ENCODE measurements around the gene SPOCK1.

The SPOCK1 gene

DNA sequence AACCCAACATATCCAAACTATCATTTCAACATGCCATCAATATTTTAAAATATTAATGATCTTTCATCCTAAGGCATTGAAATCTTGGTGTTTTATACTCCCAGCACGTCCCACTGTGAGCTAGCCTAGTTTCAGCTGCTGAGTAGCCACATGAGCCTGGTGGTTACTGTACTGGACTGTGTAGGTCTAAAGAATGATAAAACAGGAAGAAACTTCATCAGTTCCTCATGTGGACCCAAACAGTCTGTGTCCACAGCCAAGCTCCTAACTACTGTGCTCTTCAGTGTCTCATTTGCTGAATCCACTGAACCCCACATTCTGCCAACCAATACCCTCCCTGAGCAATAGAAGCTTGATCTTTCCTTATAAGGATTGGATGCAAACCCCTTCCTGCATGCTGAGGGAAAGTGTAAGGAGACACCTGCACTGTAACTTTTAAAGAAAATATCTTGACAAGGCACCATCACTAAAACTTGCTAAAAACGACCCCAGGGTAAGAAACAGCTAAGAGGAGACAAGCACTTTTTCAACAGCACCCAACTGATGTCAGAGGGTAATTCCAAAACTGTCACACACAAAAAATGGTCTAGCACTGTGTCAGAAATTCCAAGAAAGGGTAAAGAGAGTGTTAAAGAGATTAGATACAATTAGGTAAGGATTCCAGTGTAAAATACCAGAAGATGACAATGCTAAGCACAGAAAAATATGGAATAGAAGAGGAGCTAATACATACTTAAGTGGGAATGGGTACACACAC is 126.9 kb downstream of the SPOCK1 start:
- no peak overlapping the region for H3K9ac ChIP-seq (ENCODE audit: low read length)
- H3K27ac ChIP-seq (ENCODE audit: low read depth, low read length), result no peak overlapping the region
- no peaks in the 10 kb centered on the region for H3K9me3 ChIP-seq (ENCODE audit: low read length)
- no peak overlapping the region for H3K4me3 ChIP-seq (ENCODE audit: low read depth in 1 of 2, low read length in 2 of 2)
- H3K27me3 ChIP-seq (ENCODE audit: control insufficient read depth in 1 of 2, insufficient read depth in 2 of 2, low read length in 2 of 2), result no peaks in the 10 kb centered on the region
- H3K36me3 ChIP-seq (ENCODE audit: insufficient read depth, low read length), result no peaks in the 10 kb centered on the region
- H3K4me1 ChIP-seq (ENCODE audit: insufficient read depth, low read length), result no peaks in the 10 kb centered on the region

DNA sequence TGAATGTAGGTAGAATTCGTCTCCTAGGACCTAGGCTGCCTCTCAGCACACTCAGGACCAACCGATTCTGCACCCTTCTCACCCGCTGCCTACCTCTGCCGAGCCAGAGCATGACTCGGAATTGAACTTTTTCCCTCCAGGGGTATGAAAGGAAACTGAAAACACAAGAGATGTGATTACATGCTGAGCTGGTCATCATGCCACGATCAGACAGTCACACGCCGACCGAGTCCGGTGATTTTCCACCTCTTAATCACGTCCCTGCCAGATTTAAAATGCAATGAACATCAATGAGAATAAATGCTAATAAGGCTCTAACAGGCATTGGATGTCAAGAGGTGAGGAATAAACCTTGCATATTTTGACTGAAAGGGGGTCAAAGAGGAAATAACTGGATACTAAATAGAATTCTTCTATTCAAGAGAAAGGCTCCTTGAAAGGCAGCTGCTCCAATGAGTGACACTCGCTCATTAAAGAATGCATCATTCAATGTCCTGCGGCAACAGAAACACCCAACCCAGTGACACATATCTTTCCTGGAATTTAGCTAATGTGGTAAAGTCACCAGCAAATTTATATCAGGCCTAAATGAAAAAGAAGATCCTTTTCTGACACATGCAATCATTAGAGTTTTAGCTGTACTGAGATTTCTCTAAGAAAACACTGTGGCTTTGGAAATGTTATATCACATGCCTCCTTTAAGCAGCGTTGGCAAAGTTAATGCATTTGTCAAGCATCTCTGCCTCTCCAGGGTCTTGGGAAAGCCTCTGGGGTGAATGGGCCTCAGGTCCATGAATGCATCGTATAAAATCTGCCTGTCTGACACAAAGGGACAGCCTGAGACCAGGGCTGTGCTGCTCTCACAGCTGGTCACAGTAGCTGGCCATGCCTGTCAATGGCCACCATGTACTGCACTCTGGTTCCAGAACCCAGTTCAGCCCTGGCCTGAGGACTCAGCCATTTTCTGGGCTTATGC is 128.7 kb downstream of the SPOCK1 start:
- no peak overlapping the region for H3K4me3 ChIP-seq (ENCODE audit: low read depth in 1 of 2, low read length in 2 of 2)
- H3K27me3 ChIP-seq (ENCODE audit: control insufficient read depth in 1 of 2, insufficient read depth in 2 of 2, low read length in 2 of 2), result no peaks in the 10 kb centered on the region
- H3K36me3 ChIP-seq (ENCODE audit: insufficient read depth, low read length), result no peaks in the 10 kb centered on the region
- no peaks in the 10 kb centered on the region for H3K4me1 ChIP-seq (ENCODE audit: insufficient read depth, low read length)
- H3K9ac ChIP-seq (ENCODE audit: low read length), result no peak overlapping the region
- no peaks in the 10 kb centered on the region for H3K9me3 ChIP-seq (ENCODE audit: low read length)
- no peak overlapping the region for H3K27ac ChIP-seq (ENCODE audit: low read depth, low read length)

DNA sequence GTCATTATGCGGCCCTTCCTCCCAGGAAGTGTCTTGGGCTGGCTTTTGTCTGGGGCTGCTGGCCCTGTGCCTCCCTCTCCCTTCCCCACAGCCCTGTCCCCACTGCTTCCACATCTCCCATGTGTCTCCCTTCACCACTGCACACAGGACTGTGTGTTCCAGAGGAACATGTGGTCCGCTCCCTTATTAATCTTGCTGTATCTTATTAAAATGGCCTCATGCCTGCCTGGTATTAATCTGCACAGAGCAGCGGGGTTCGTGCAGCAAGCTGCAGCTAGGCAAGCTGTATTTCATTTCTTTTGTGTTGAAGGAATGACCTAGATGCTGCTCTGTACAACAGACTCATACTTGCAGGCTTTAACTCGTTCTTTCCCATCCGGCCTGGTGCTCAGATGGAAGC is 130.5 kb downstream of the SPOCK1 start:
- Histone ChIP-seq H3K9me3 (ENCODE audit: low read length) (no peaks in the 10 kb centered on the region), H3K9ac (ENCODE audit: low read length) (no peak overlapping the region), H3K27ac (ENCODE audit: low read depth, low read length) (no peak overlapping the region), H3K36me3 (ENCODE audit: insufficient read depth, low read length) (no peaks in the 10 kb centered on the region), H3K27me3 (ENCODE audit: control insufficient read depth in 1 of 2, insufficient read depth in 2 of 2, low read length in 2 of 2) (no peaks in the 10 kb centered on the region), H3K4me3 (ENCODE audit: low read depth in 1 of 2, low read length in 2 of 2) (no peak overlapping the region), H3K4me1 (ENCODE audit: insufficient read depth, low read length) (no peaks in the 10 kb centered on the region)

DNA sequence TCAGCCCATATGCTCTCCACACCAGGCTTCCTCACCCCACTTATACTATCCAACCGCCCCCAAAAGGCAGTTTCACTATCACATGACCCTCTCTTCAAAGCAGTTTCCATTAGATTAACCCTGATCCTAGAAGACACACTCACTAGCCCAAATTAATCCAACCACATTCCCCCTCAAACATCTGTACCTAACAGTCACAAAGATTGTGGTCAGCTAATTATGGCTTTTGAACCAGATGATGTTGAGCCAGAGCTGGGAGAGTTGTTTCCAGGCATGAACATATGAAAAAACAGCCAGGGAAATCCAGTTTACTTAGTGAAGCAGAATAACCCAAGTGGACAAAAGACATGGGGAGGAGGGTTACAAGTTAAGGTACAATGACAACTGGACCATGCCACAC is 131.2 kb downstream of the SPOCK1 start:
- H3K4me1 ChIP-seq (ENCODE audit: insufficient read depth, low read length), result no peaks in the 10 kb centered on the region
- H3K9me3 ChIP-seq (ENCODE audit: low read length), result no peaks in the 10 kb centered on the region
- H3K36me3 ChIP-seq (ENCODE audit: insufficient read depth, low read length), result no peaks in the 10 kb centered on the region
- H3K27me3 ChIP-seq (ENCODE audit: control insufficient read depth in 1 of 2, insufficient read depth in 2 of 2, low read length in 2 of 2), result no peaks in the 10 kb centered on the region
- no peak overlapping the region for H3K4me3 ChIP-seq (ENCODE audit: low read depth in 1 of 2, low read length in 2 of 2)
- no peak overlapping the region for H3K27ac ChIP-seq (ENCODE audit: low read depth, low read length)
- H3K9ac ChIP-seq (ENCODE audit: low read length), result no peak overlapping the region

DNA sequence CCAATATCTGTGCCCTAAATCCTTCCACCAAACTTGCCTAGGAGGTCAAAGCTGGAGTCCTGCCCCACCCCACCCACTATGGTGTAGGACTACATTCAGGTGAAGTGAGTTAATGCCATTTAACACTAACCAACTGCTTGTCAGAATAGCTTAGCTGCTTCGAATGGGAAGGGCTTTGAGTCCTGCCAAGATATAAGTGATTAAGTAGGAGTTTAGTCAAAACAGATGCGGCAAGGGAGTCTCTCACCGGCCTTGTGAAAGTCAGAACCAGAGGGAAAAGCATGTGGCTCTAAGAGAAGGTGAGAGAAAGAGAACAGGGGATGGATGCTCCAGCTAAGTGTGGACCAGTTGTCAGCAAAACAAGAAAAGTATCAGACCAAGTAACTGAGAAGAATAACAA is 132.6 kb downstream of the SPOCK1 start:
- no peak overlapping the region for H3K9ac ChIP-seq (ENCODE audit: low read length)
- no peaks in the 10 kb centered on the region for H3K4me1 ChIP-seq (ENCODE audit: insufficient read depth, low read length)
- no peak overlapping the region for H3K27ac ChIP-seq (ENCODE audit: low read depth, low read length)
- H3K36me3 ChIP-seq (ENCODE audit: insufficient read depth, low read length), result no peaks in the 10 kb centered on the region
- H3K9me3 ChIP-seq (ENCODE audit: low read length), result no peaks in the 10 kb centered on the region
- H3K27me3 ChIP-seq (ENCODE audit: control insufficient read depth in 1 of 2, insufficient read depth in 2 of 2, low read length in 2 of 2), result no peaks in the 10 kb centered on the region
- H3K4me3 ChIP-seq (ENCODE audit: low read depth in 1 of 2, low read length in 2 of 2), result no peak overlapping the region

DNA sequence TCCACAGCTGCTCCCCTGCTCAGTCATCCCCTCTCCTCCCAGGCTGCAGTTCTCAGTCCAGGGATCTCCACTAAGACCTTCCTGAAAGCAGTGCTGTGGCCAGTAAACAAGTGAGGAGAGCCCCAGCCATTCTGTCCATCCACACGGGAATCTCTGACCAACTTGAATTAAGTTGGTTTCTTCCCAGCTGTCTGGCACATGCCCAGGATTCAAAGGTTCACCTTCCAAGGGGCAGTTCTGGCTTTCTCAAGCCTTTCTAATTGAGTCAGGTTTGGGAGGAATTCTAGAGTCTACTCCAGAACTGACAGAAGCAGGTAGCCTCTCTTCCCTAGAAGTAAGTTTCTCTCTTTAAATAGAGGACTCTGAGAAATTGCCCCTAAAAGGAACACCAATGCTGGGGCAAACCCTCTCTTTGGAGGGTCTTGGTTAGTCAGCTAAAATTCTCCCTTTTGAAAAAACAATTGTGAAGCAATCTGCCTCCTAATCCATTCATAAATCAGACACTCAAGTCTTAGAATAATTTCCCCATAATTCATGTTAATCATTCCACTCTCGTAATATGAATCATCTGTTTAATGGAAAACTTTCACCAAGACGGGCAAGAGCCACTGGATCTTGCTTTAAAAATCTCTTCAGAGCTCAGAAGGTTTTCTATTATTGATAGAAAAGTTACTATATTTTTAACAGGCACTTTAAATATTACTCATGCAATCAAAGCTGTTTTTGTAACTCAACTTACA is 133.8 kb downstream of the SPOCK1 start:
- Histone ChIP-seq H3K4me1 (ENCODE audit: insufficient read depth, low read length) (no peaks in the 10 kb centered on the region), H3K9me3 (ENCODE audit: low read length) (no peaks in the 10 kb centered on the region), H3K36me3 (ENCODE audit: insufficient read depth, low read length) (no peaks in the 10 kb centered on the region), H3K27me3 (ENCODE audit: control insufficient read depth in 1 of 2, insufficient read depth in 2 of 2, low read length in 2 of 2) (no peaks in the 10 kb centered on the region), H3K9ac (ENCODE audit: low read length) (no peak overlapping the region), H3K4me3 (ENCODE audit: low read depth in 1 of 2, low read length in 2 of 2) (no peak overlapping the region), H3K27ac (ENCODE audit: low read depth, low read length) (no peak overlapping the region)

DNA sequence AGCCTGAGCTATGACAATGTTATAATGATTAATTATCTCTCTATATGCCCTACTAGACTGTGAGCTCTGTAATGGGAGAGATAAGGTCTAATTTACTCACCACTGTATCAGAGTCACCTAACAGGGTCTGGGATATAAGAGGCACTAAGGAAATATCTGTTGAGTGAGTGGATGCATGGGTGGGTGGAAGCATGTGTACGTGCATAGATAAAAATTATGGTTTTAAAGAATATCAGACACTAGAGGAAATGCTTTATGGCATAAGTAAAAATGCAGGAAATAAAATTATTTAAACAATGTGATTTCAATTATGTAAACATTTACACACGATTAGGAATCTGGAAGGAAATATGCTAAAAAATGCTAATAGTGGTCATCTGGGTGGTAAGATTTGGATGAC is 137.8 kb downstream of the SPOCK1 start:
- Histone ChIP-seq H3K9ac (ENCODE audit: low read length) (no peak overlapping the region), H3K27me3 (ENCODE audit: control insufficient read depth in 1 of 2, insufficient read depth in 2 of 2, low read length in 2 of 2) (no peaks in the 10 kb centered on the region), H3K27ac (ENCODE audit: low read depth, low read length) (no peak overlapping the region), H3K4me1 (ENCODE audit: insufficient read depth, low read length) (no peaks in the 10 kb centered on the region), H3K9me3 (ENCODE audit: low read length) (no peaks in the 10 kb centered on the region), H3K4me3 (ENCODE audit: low read depth in 1 of 2, low read length in 2 of 2) (no peak overlapping the region), H3K36me3 (ENCODE audit: insufficient read depth, low read length) (no peaks in the 10 kb centered on the region)

DNA sequence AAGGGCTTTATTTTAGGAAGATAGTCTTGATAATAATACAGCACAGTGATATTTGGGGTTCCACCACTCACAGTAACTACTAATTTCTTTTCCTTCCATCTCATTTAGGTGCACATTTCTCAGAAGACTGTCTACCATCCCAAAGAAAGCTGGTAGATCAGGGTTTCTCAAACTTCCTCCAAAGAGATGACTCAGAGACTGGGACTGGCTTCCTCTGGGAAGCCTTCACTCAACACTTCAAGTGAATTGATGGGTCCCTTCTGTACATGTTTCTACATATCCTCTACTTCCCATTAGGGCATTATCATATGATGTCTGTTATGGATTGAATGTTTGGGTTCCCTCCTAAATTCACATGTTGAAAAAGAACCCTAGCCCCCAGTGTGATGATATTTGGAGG is 138.5 kb downstream of the SPOCK1 start:
- Histone ChIP-seq H3K9ac (ENCODE audit: low read length) (no peak overlapping the region), H3K27me3 (ENCODE audit: control insufficient read depth in 1 of 2, insufficient read depth in 2 of 2, low read length in 2 of 2) (no peaks in the 10 kb centered on the region), H3K4me3 (ENCODE audit: low read depth in 1 of 2, low read length in 2 of 2) (no peak overlapping the region), H3K4me1 (ENCODE audit: insufficient read depth, low read length) (no peaks in the 10 kb centered on the region), H3K27ac (ENCODE audit: low read depth, low read length) (no peak overlapping the region), H3K9me3 (ENCODE audit: low read length) (no peaks in the 10 kb centered on the region), H3K36me3 (ENCODE audit: insufficient read depth, low read length) (no peaks in the 10 kb centered on the region)

DNA sequence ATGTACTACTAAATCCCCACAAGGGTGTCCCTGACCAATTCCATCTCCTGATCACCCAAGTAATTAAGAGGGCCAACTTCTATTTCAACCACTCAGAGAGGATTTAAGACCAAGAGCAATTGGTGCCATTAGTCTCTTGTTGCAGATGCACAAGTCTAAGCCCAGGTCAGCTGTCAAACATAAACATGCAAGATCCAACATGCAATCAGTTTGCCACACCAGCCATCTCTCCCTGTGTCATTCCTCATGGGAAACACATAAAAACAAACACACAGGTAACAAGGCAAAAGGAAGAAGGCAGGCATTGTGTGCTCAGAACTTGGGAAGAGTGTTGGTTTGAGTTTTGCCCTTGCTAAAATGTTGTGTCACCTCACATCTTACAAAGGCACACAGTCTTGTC is 139.2 kb downstream of the SPOCK1 start:
- Histone ChIP-seq H3K4me1 (ENCODE audit: insufficient read depth, low read length) (no peaks in the 10 kb centered on the region), H3K27me3 (ENCODE audit: control insufficient read depth in 1 of 2, insufficient read depth in 2 of 2, low read length in 2 of 2) (no peaks in the 10 kb centered on the region), H3K4me3 (ENCODE audit: low read depth in 1 of 2, low read length in 2 of 2) (no peak overlapping the region), H3K36me3 (ENCODE audit: insufficient read depth, low read length) (no peaks in the 10 kb centered on the region), H3K27ac (ENCODE audit: low read depth, low read length) (no peak overlapping the region), H3K9ac (ENCODE audit: low read length) (no peak overlapping the region), H3K9me3 (ENCODE audit: low read length) (no peaks in the 10 kb centered on the region)

DNA sequence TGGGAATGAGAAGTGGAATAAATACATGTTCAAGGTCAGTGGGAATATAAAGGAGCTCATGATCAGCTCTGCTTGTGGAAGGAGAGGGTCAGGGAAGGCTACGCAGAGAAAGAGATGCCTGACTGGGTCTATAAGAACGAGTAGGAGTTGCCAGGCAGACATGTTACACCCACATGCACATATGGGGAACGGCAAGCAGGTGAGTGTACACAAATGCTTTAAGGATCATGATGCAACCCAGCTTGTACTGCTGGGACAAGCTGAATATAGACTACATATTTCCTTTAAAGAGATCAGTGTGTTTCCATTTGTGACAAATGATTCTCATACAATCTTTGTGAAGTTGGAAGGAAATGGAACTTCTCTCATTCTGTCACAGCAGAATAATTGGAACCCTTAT is 141.7 kb downstream of the SPOCK1 start:
- Histone ChIP-seq H3K4me1 (ENCODE audit: insufficient read depth, low read length) (no peaks in the 10 kb centered on the region), H3K9ac (ENCODE audit: low read length) (no peak overlapping the region), H3K9me3 (ENCODE audit: low read length) (no peaks in the 10 kb centered on the region), H3K27me3 (ENCODE audit: control insufficient read depth in 1 of 2, insufficient read depth in 2 of 2, low read length in 2 of 2) (no peaks in the 10 kb centered on the region), H3K4me3 (ENCODE audit: low read depth in 1 of 2, low read length in 2 of 2) (no peak overlapping the region), H3K27ac (ENCODE audit: low read depth, low read length) (no peak overlapping the region), H3K36me3 (ENCODE audit: insufficient read depth, low read length) (no peaks in the 10 kb centered on the region)

DNA sequence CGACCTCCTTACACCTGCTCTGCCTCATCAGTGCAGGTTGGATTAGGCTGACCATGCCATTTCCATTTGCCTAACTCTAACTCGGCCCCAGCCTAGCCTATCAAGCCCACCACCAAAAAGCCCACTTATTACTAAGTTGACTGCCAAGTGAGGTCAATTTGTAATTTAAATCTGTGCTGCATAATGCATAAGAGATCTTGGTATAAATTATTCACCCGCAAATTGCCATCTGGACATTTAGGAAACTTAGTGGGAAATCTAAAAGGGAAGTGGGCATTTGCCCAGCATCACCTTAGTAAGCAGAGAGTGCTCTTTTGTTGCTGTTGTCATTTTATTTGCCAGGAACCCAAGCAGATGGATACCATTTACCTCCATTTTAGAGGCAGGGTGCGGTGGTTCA is 143.0 kb downstream of the SPOCK1 start:
- Histone ChIP-seq H3K9ac (ENCODE audit: low read length) (no peak overlapping the region), H3K27ac (ENCODE audit: low read depth, low read length) (no peak overlapping the region), H3K27me3 (ENCODE audit: control insufficient read depth in 1 of 2, insufficient read depth in 2 of 2, low read length in 2 of 2) (no peaks in the 10 kb centered on the region), H3K9me3 (ENCODE audit: low read length) (no peaks in the 10 kb centered on the region), H3K4me1 (ENCODE audit: insufficient read depth, low read length) (no peaks in the 10 kb centered on the region), H3K36me3 (ENCODE audit: insufficient read depth, low read length) (no peaks in the 10 kb centered on the region), H3K4me3 (ENCODE audit: low read depth in 1 of 2, low read length in 2 of 2) (no peak overlapping the region)

All from muscle layer of colon (tissue), 2 donors.